ENCODE data around the gene MESP2.

Gene MESP2

GRCh38 chr15:89747708-89748682 is 28.1 kb upstream of the MESP2 start:
- no peak overlapping the region for H3K4me3 ChIP-seq (ENCODE audit: low read length in 2 of 2)
- H3K27ac ChIP-seq (ENCODE audit: low read length), result no peak overlapping the region
- H3K9ac ChIP-seq (ENCODE audit: low read length in 2 of 2), result no peak overlapping the region
- no peaks in the 10 kb centered on the region for H3K36me3 ChIP-seq (ENCODE audit: control insufficient read depth in 2 of 2, insufficient read depth in 2 of 2, low read length in 2 of 2)
- peaks cover 4 to 5% of the 10 kb centered on the region in 2 donors for H3K27me3 ChIP-seq (ENCODE audit: control insufficient read depth in 1 of 2, insufficient read depth in 2 of 2, low read length in 2 of 2)
- peaks cover 16% of the 10 kb centered on the region for H3K4me1 ChIP-seq (ENCODE audit: control insufficient read depth, insufficient read depth, low read length)
- H3K9me3 ChIP-seq (ENCODE audit: control insufficient read depth in 2 of 2, low read length in 2 of 2), result no peaks in the 10 kb centered on the region

GRCh38 chr15:89749054-89749453 is 27.1 kb upstream of the MESP2 start:
- H3K27me3 ChIP-seq (ENCODE audit: control insufficient read depth in 1 of 2, insufficient read depth in 2 of 2, low read length in 2 of 2), result peaks cover 4 to 5% of the 10 kb centered on the region in 2 donors
- peaks cover 16% of the 10 kb centered on the region for H3K4me1 ChIP-seq (ENCODE audit: control insufficient read depth, insufficient read depth, low read length)
- no peak overlapping the region for H3K9ac ChIP-seq (ENCODE audit: low read length in 2 of 2)
- no peaks in the 10 kb centered on the region for H3K36me3 ChIP-seq (ENCODE audit: control insufficient read depth in 2 of 2, insufficient read depth in 2 of 2, low read length in 2 of 2)
- no peaks in the 10 kb centered on the region for H3K9me3 ChIP-seq (ENCODE audit: control insufficient read depth in 2 of 2, low read length in 2 of 2)
- H3K4me3 ChIP-seq (ENCODE audit: low read length in 2 of 2), result no peak overlapping the region
- no peak overlapping the region for H3K27ac ChIP-seq (ENCODE audit: low read length)

- Histone ChIP-seq H3K27ac (ENCODE audit: low read length) (no peak overlapping the region), H3K36me3 (ENCODE audit: control insufficient read depth in 2 of 2, insufficient read depth in 2 of 2, low read length in 2 of 2) (no peaks in the 10 kb centered on the region), H3K9ac (ENCODE audit: low read length in 2 of 2) (peak overlapping the region; percentile 47 to 61), H3K27me3 (ENCODE audit: control insufficient read depth in 1 of 2, insufficient read depth in 2 of 2, low read length in 2 of 2) (peaks cover 4 to 5% of the 10 kb centered on the region in 2 donors), H3K4me3 (ENCODE audit: low read length in 2 of 2) (peak overlapping the region; percentile 67 to 73), H3K4me1 (ENCODE audit: control insufficient read depth, insufficient read depth, low read length) (peaks cover 16% of the 10 kb centered on the region), H3K9me3 (ENCODE audit: control insufficient read depth in 2 of 2, low read length in 2 of 2) (no peaks in the 10 kb centered on the region)
These were observed 26.6 kb upstream of the MESP2 start for GRCh38 chr15:89749526-89749925.

- H3K9me3 ChIP-seq (ENCODE audit: control insufficient read depth in 2 of 2, low read length in 2 of 2), result no peaks in the 10 kb centered on the region
- H3K4me3 ChIP-seq (ENCODE audit: low read length in 2 of 2), result peak overlapping the region; percentile 67 to 73
- H3K36me3 ChIP-seq (ENCODE audit: control insufficient read depth in 2 of 2, insufficient read depth in 2 of 2, low read length in 2 of 2), result no peaks in the 10 kb centered on the region
- peaks cover 4% of the 10 kb centered on the region in 2 donors for H3K27me3 ChIP-seq (ENCODE audit: control insufficient read depth in 1 of 2, insufficient read depth in 2 of 2, low read length in 2 of 2)
- H3K9ac ChIP-seq (ENCODE audit: low read length in 2 of 2), result peak overlapping the region; percentile 47 to 61
- peaks cover 16% of the 10 kb centered on the region for H3K4me1 ChIP-seq (ENCODE audit: control insufficient read depth, insufficient read depth, low read length)
- no peak overlapping the region for H3K27ac ChIP-seq (ENCODE audit: low read length)
These were observed 26.1 kb upstream of the MESP2 start for GRCh38 chr15:89749951-89750559.

GRCh38 chr15:89750560-89751542 is 25.3 kb upstream of the MESP2 start, which contains the start of gene MESP1:
TSS of gene MESP1 (minus strand) at chr15:89751249. CDS start at chr15:89751231, 18 bp downstream.
- Histone ChIP-seq H3K9ac (ENCODE audit: low read length in 2 of 2) (peak within 1 kb of the TSS; percentile 62 to 67), H3K36me3 (ENCODE audit: control insufficient read depth in 2 of 2, insufficient read depth in 2 of 2, low read length in 2 of 2) (no peaks in the 10 kb centered on the region), H3K4me3 (ENCODE audit: low read length in 2 of 2) (peak within 1 kb of the TSS; percentile 67 to 73), H3K27me3 (ENCODE audit: control insufficient read depth in 1 of 2, insufficient read depth in 2 of 2, low read length in 2 of 2) (peaks cover 2 to 4% of the 10 kb centered on the region in 2 donors), H3K9me3 (ENCODE audit: control insufficient read depth in 2 of 2, low read length in 2 of 2) (no peaks in the 10 kb centered on the region), H3K27ac (ENCODE audit: low read length) (no peak within 1 kb of the TSS), H3K4me1 (ENCODE audit: control insufficient read depth, insufficient read depth, low read length) (peaks cover 16% of the 10 kb centered on the region)

DNA sequence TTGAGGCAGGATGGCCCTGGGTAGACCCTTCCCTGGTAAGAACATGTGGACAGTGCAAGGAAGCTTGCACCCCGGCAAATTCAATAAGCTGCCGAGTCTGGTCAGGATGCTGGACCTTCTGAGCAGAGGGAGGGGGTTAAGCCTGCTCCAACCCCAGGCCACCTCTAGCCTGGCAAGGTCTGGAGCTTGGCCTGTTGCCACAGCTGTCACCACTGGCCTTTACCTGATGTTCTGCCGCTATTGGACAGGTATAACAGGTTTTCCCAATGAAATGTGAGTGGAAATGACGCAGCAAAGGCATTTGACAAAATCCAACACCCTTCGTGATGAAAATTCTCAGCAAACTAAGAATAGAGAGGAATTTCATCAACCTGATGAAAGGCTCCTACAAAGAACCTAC is 24.4 kb upstream of the MESP2 start:
- peaks cover 0 to 4% of the 10 kb centered on the region in 2 donors for H3K27me3 ChIP-seq (ENCODE audit: control insufficient read depth in 1 of 2, insufficient read depth in 2 of 2, low read length in 2 of 2)
- H3K27ac ChIP-seq (ENCODE audit: low read length), result no peak overlapping the region
- no peak overlapping the region for H3K9ac ChIP-seq (ENCODE audit: low read length in 2 of 2)
- H3K4me1 ChIP-seq (ENCODE audit: control insufficient read depth, insufficient read depth, low read length), result peaks cover 16% of the 10 kb centered on the region
- no peaks in the 10 kb centered on the region for H3K9me3 ChIP-seq (ENCODE audit: control insufficient read depth in 2 of 2, low read length in 2 of 2)
- no peak overlapping the region for H3K4me3 ChIP-seq (ENCODE audit: low read length in 2 of 2)
- no peaks in the 10 kb centered on the region for H3K36me3 ChIP-seq (ENCODE audit: control insufficient read depth in 2 of 2, insufficient read depth in 2 of 2, low read length in 2 of 2)

GRCh38 chr15:89753855-89754254 is 22.3 kb upstream of the MESP2 start:
- no peak overlapping the region for H3K27ac ChIP-seq (ENCODE audit: low read length)
- H3K27me3 ChIP-seq (ENCODE audit: control insufficient read depth in 1 of 2, insufficient read depth in 2 of 2, low read length in 2 of 2), result peaks cover 0 to 4% of the 10 kb centered on the region in 2 donors
- no peaks in the 10 kb centered on the region for H3K9me3 ChIP-seq (ENCODE audit: control insufficient read depth in 2 of 2, low read length in 2 of 2)
- H3K4me3 ChIP-seq (ENCODE audit: low read length in 2 of 2), result no peak overlapping the region
- H3K4me1 ChIP-seq (ENCODE audit: control insufficient read depth, insufficient read depth, low read length), result peaks cover 16% of the 10 kb centered on the region
- H3K9ac ChIP-seq (ENCODE audit: low read length in 2 of 2), result no peak overlapping the region
- no peaks in the 10 kb centered on the region for H3K36me3 ChIP-seq (ENCODE audit: control insufficient read depth in 2 of 2, insufficient read depth in 2 of 2, low read length in 2 of 2)

GRCh38 chr15:89754361-89755154 is 21.6 kb upstream of the MESP2 start:
- Histone ChIP-seq H3K4me3 (ENCODE audit: low read length in 2 of 2) (no peak overlapping the region), H3K27me3 (ENCODE audit: control insufficient read depth in 1 of 2, insufficient read depth in 2 of 2, low read length in 2 of 2) (peaks cover 0 to 4% of the 10 kb centered on the region in 2 donors), H3K9me3 (ENCODE audit: control insufficient read depth in 2 of 2, low read length in 2 of 2) (no peaks in the 10 kb centered on the region), H3K36me3 (ENCODE audit: control insufficient read depth in 2 of 2, insufficient read depth in 2 of 2, low read length in 2 of 2) (no peaks in the 10 kb centered on the region), H3K4me1 (ENCODE audit: control insufficient read depth, insufficient read depth, low read length) (peaks cover 16% of the 10 kb centered on the region), H3K9ac (ENCODE audit: low read length in 2 of 2) (no peak overlapping the region), H3K27ac (ENCODE audit: low read length) (no peak overlapping the region)

DNA sequence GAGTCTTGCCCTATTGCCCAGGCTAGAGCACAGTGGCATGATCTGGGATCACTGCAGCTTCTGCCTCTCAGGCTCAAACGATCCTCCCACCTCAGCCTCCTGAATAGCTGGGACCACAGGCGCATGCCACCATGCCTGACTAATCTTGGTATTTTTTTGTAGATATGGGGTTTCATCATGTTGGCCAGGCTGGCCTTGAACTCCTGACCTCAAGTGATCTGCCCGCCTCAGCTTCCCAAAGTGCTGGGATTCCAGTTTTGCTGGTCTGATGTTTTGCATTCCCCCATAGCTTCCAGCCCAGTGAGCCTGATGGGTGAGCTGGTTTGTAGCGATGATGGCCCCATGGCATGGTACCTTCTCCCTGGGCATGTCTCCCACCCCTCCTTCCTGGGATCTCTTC is 20.4 kb upstream of the MESP2 start:
- no peaks in the 10 kb centered on the region for H3K9me3 ChIP-seq (ENCODE audit: control insufficient read depth in 2 of 2, low read length in 2 of 2)
- no peak overlapping the region for H3K9ac ChIP-seq (ENCODE audit: low read length in 2 of 2)
- H3K4me3 ChIP-seq (ENCODE audit: low read length in 2 of 2), result no peak overlapping the region
- no peak overlapping the region for H3K27ac ChIP-seq (ENCODE audit: low read length)
- no peaks in the 10 kb centered on the region for H3K27me3 ChIP-seq (ENCODE audit: control insufficient read depth in 1 of 2, insufficient read depth in 2 of 2, low read length in 2 of 2)
- H3K36me3 ChIP-seq (ENCODE audit: control insufficient read depth in 2 of 2, insufficient read depth in 2 of 2, low read length in 2 of 2), result no peaks in the 10 kb centered on the region
- H3K4me1 ChIP-seq (ENCODE audit: control insufficient read depth, insufficient read depth, low read length), result peaks cover 9% of the 10 kb centered on the region
